Activated CD8-positive, alpha-beta T cell treated with anti-CD3 and anti-CD28 coated beads for 36 hours (primary cell): Measurements from ENCODE around the gene EYA3. TPM values are rescaled to one million over a fixed set of nuclear protein-coding genes. Genes with fewer than 3 reads are reported as not detected.

Source experiments
- ATAC-seq: fragments of 200-7000 bp; cut with Tn5 transposase; one replicate; pipeline ENCODE4 v1.10.0; 2021; ENCODE audit warnings: mild to moderate bottlenecking, moderate library complexity
- CTCF ChIA-PET: fragments of 350-600 bp; sonication (Branson Sonifier 250); formaldehyde crosslinking; loops from one replicate; lab custom pipeline; 2021; ENCODE audit warnings: antibody characterized with exemption; lab: Charles Lee
- POLR2A ChIA-PET: fragments of 350-600 bp; sonication (Branson Sonifier 250); formaldehyde crosslinking; loops from one replicate; lab custom pipeline; 2021; ENCODE audit warnings: antibody characterized with exemption; lab: Charles Lee
- DNase-seq: peaks from one replicate; pipeline ENCODE4 v3.0.0-alpha.2; 2020
- H3K27ac Mint-ChIP-seq: one replicate; pipeline ENCODE4 v1.8.0; 2021; ENCODE audit warnings: mild to moderate bottlenecking, mixed read lengths
- H3K27me3 Mint-ChIP-seq: one replicate; pipeline ENCODE4 v1.8.0; 2021; ENCODE audit warnings: mixed read lengths
- H3K36me3 Mint-ChIP-seq: one replicate; pipeline ENCODE4 v1.8.0; 2021; ENCODE audit warnings: low read depth, mixed read lengths
- H3K4me1 Mint-ChIP-seq: one replicate; pipeline ENCODE4 v1.8.0; 2021; ENCODE audit warnings: low read depth, mixed read lengths
- H3K4me3 Mint-ChIP-seq: one replicate; pipeline ENCODE4 v1.8.0; 2021; ENCODE audit warnings: mild to moderate bottlenecking, moderate library complexity, mixed read lengths
- H3K9me3 Mint-ChIP-seq: one replicate; pipeline ENCODE4 v1.8.0; 2021; ENCODE audit warnings: mixed read lengths
- CTCF ChIP-seq: fragments of 200-600 bp; IDR thresholded peaks from one replicate; pipeline ENCODE4 v1.8.0; 2022; ENCODE audit warnings: antibody characterized with exemption, mild to moderate bottlenecking
- intact Hi-C: fragments of 100-400 bp; cut with micrococcal nuclease; formaldehyde crosslinking; loops from one replicate; pipeline ENCODE4 v1.10.0; 2022
- total RNA-seq, 2 experiments: library from RNA; stranded (reverse); gene quantifications; one replicate each; pipeline ENCODE4 v1.2.3, GENCODE V29; 2021

Gene EYA3
- total RNA-seq, 2 experiments from 2014 or later = 34.6 to 34.9 TPM

- DNase-seq (no peak), ATAC-seq (no peak)
- Mint-ChIP-seq H3K4me1 (peaks cover 8% of the 10 kb centered on the region), H3K27ac (no peak overlapping the region), H3K9me3 (no peaks in the 10 kb centered on the region), H3K36me3 (peaks cover 9% of the 10 kb centered on the region), H3K27me3 (no peaks in the 10 kb centered on the region), H3K4me3 (no peak overlapping the region)
- intact Hi-C loops = no loop called here
- ChIA-PET CTCF (interaction anchor here (0.9 to 2.2 kb wide), 4 partner anchors 14 to 386 kb away, joined by 3 to 10 read pairs (median 4); no protein-coding TSS in a partner anchor), POLR2A (interaction anchor here (0.7 kb wide), 1 partner anchor 220 kb away, joined by 4 read pairs; no protein-coding TSS in a partner anchor)
- no peak for TF ChIP-seq CTCF
These were observed 114.5 kb downstream of the EYA3 start for GRCh38 chr1:27973771-27974416.

GRCh38 chr1:27972141-27972540, 116.3 kb downstream of the EYA3 start:
- Mint-ChIP-seq H3K27ac (no peak overlapping the region), H3K4me3 (no peak overlapping the region), H3K4me1 (peaks cover 16% of the 10 kb centered on the region), H3K27me3 (no peaks in the 10 kb centered on the region), H3K9me3 (no peaks in the 10 kb centered on the region), H3K36me3 (peaks cover 7% of the 10 kb centered on the region)
- no peak for DNase-seq
- POLR2A ChIA-PET = interaction anchor here (0.6 to 1.3 kb wide), 5 partner anchors 13 to 168 kb away, joined by 3 to 4 read pairs (median 3); no protein-coding TSS in a partner anchor
- no peak for TF ChIP-seq CTCF
- intact Hi-C loops = no loop called here
- CTCF ChIA-PET = interaction anchor here (1.2 to 1.5 kb wide), 3 partner anchors 12 to 114 kb away, joined by 3 to 5 read pairs (median 4); partner anchors contain the start of gene XKR8
- ATAC-seq = no peak

- no peak overlapping the region for H3K4me3 Mint-ChIP-seq
- no peak for DNase-seq
- H3K27ac Mint-ChIP-seq = no peak overlapping the region
- H3K36me3 Mint-ChIP-seq = peaks cover 5% of the 10 kb centered on the region
- H3K27me3 Mint-ChIP-seq = no peaks in the 10 kb centered on the region
- no peak for ATAC-seq
- POLR2A ChIA-PET = interaction anchor here (0.6 to 1.3 kb wide), 6 partner anchors 10 to 198 kb away, joined by 3 to 5 read pairs (median 3); no protein-coding TSS in a partner anchor
- CTCF ChIA-PET = interaction anchor here (1.3 to 1.5 kb wide), 2 partner anchors 36 to 114 kb away, joined by 3 to 5 read pairs; no protein-coding TSS in a partner anchor
- H3K9me3 Mint-ChIP-seq = no peaks in the 10 kb centered on the region
- intact Hi-C loops = no loop called here
- H3K4me1 Mint-ChIP-seq = peaks cover 16% of the 10 kb centered on the region
- no peak for TF ChIP-seq CTCF
These were observed 116.7 kb downstream of the EYA3 start for GRCh38 chr1:27971674-27972073.

GRCh38 chr1:27970401-27970800, 118.0 kb downstream of the EYA3 start:
- H3K36me3 Mint-ChIP-seq = peaks cover 5% of the 10 kb centered on the region
- ChIA-PET POLR2A (no interaction called here), CTCF (interaction anchor here (0.9 to 1.2 kb wide), 2 partner anchors 10 kb away, joined by 4 to 5 read pairs; partner anchors contain the start of gene XKR8)
- intact Hi-C loops = no loop called here
- H3K9me3 Mint-ChIP-seq = no peaks in the 10 kb centered on the region
- H3K4me1 Mint-ChIP-seq = peaks cover 16% of the 10 kb centered on the region
- no peak for TF ChIP-seq CTCF
- no peak for DNase-seq
- no peak for ATAC-seq
- no peaks in the 10 kb centered on the region for H3K27me3 Mint-ChIP-seq
- H3K4me3 Mint-ChIP-seq = no peak overlapping the region
- no peak overlapping the region for H3K27ac Mint-ChIP-seq

GRCh38 chr1:27968692-27969091, 119.7 kb downstream of the EYA3 start:
- H3K9me3 Mint-ChIP-seq = no peaks in the 10 kb centered on the region
- no peak for TF ChIP-seq CTCF
- ChIA-PET CTCF (no interaction called here), POLR2A (interaction anchor here (0.6 to 1.0 kb wide), 2 partner anchors 10 to 1438 kb away, joined by 3 to 4 read pairs; partner anchors contain the start of gene XKR8)
- no peak for DNase-seq
- H3K27ac Mint-ChIP-seq = peak overlapping the region; percentile 61
- no peak overlapping the region for H3K4me3 Mint-ChIP-seq
- H3K4me1 Mint-ChIP-seq = peaks cover 16% of the 10 kb centered on the region
- H3K36me3 Mint-ChIP-seq = peaks cover 5% of the 10 kb centered on the region
- no peak for ATAC-seq
- intact Hi-C loops = no loop called here
- no peaks in the 10 kb centered on the region for H3K27me3 Mint-ChIP-seq
